GM23248 (cell line): Measurements from ENCODE around the gene KCTD16.

Experiments
- EZH2 ChIP-seq: fragments of 200-600 bp; sonication (generic); IDR thresholded peaks from 2 replicates; pipeline ENCODE4 v1.6.1; 2018; ENCODE audit warnings: antibody characterized with exemption, mild to moderate bottlenecking; ENCODE audit not compliant: insufficient read depth, poor library complexity, severe bottlenecking
- EZH2phosphoT487 ChIP-seq: fragments of 200-600 bp; sonication (generic); IDR thresholded peaks from 2 replicates; pipeline ENCODE4 v1.6.1; 2018; ENCODE audit warnings: antibody characterized with exemption, moderate library complexity, mild to moderate bottlenecking, low read depth; ENCODE audit not compliant: insufficient read depth

DNA sequence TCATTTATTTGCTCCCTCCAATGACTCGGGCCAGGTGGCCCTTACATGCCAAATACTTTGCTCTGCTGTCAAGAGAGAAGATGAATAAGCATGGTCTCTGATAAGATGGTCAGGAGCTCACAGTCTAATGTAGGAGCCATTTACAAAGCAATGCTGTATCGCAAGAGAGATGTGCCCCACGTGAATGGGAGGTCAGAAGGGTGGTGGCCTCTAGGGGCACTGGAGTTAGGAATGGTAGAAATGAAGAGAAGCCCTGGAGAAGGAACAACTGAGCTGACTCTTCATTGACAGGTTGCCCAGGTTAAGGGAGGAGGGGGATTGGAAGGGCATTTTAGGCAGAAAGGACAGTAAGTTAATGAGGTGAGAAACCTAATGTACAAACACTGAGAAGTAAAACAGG is 286.5 kb downstream of the KCTD16 start:
- TF ChIP-seq EZH2 (no peak), EZH2phosphoT487 (no peak)
